Islet of Langerhans (tissue), 1 donor: ENCODE measurements around the gene GFRAL.

Experiments
- FAIRE-seq: peaks from one replicate; lab custom pipeline; 2011; peaks lifted over from hg19 to GRCh38; lab: Jason Lieb, UNC

The GFRAL gene

DNA sequence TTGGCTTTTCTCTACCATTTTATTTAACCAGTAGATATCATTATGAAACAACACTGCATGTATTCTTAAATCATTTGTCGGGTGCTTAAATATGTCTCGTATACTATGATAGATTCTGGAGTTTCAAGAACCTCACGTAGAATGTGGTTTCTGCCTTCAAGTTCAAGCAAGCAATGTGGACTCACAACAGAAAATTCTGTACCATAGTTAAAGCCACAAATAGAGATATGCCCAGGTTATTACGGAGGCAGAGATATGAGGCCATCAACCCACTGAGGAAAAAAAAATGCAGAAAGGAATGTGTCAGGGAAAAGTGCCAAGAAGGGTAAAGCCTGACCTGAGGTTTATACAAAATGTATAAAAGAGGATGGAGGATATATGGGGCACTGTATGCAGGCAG is 109.9 kb downstream of the GFRAL start:
- no peak for FAIRE-seq

- no peak for FAIRE-seq
Observed at GRCh38 chr6:55438203-55438602, 110.9 kb downstream of the GFRAL start.

DNA sequence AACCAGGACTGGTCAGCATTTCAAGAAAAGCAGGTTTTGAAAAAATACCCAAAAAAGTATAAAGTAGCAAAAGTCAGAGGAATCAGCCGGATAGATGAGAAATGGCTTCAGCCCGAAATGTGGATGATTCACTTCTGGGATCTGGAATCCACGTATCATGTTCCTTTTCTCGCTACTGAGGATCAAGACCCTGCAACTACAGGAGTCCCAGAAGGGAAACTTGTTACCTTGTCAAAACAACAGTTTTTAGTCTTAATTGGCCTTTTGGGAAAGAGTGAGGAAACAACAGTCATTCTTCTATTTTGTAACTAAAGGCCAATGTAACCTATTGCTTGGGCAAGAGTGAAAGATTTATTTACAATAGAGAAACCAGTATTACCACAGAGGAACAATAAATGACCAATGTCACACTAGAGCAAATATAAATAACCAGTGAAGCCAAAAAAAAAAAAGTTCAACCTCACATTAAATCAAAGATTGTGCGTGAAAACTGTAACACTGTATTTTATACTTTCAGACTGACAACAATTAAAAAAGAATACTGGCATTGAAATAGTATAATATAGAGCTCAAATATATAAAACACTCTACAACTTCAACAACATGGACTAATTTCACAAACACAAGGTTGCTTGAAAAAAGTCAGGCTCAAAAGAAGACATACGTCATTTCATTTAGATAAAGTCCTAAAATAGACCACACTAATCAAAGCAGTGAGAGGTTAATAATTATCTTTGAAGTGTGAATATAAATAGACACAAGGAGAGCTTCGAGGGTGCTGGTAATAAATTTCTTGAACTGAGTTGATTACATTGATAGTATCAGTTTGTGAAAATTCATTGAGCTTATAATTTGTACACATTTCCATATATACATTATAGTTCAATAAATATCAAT is 116.2 kb downstream of the GFRAL start:
- peak; percentile 96 for FAIRE-seq

GRCh38 chr6:55445648-55446204 is 118.5 kb downstream of the GFRAL start:
- FAIRE-seq, result peak; percentile 98

DNA sequence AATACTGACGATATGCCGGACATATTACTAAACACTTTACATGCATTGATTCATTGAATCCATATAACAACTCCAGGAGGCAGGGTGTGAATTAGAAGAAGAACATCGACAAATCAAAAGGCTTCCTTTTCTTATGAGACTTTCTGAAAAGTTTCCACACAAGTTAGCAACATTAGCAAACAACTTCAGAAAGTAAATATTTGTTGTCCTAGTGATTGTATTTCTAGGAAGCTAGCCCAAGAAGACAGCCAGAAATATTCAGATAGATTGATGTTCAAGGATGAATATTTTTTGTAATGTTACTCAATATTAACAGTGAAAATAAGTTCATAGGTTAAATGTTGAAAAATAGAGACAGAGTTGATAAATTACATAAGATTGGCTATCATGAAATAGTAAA is 120.6 kb downstream of the GFRAL start:
- no peak for FAIRE-seq

- no peak for FAIRE-seq
Observed at GRCh38 chr6:55448451-55448850, 121.2 kb downstream of the GFRAL start.

- no peak for FAIRE-seq
Observed at GRCh38 chr6:55449225-55449624, 122.0 kb downstream of the GFRAL start.

GRCh38 chr6:55450005-55450404 is 122.7 kb downstream of the GFRAL start:
- no peak for FAIRE-seq
